Astrocyte (in vitro differentiated cells and primary cell): Measurements from ENCODE around the gene IGLON5. TPM values are rescaled to one million over a fixed set of nuclear protein-coding genes. Genes with fewer than 3 reads are reported as not detected.

Source experiments
- DNase-seq: peaks from one replicate; pipeline ENCODE4 v3.0.0-alpha.2; 2010; ENCODE audit warnings: low read depth
- FAIRE-seq: peaks from 2 replicates; lab custom pipeline; 2011; peaks lifted over from hg19 to GRCh38; lab: Jason Lieb, UNC
- H2AFZ ChIP-seq: 2 replicates; pipeline ENCODE4 v1.6.0; 2012; ENCODE audit warnings: low read depth, low read length, inconsistent platforms
- H3K27ac ChIP-seq: 2 replicates; pipeline ENCODE4 v1.5.1; 2011; ENCODE audit warnings: low read depth, low read length, inconsistent platforms
- H3K27me3 ChIP-seq: 2 replicates; pipeline ENCODE4 v1.6.0; 2011; ENCODE audit warnings: low read length, inconsistent platforms; ENCODE audit not compliant: insufficient read depth
- H3K36me3 ChIP-seq: 2 replicates; pipeline ENCODE4 v1.5.1; 2011; ENCODE audit warnings: low read length, inconsistent platforms; ENCODE audit not compliant: insufficient read depth
- H3K4me1 ChIP-seq: 2 replicates; pipeline ENCODE4 v1.5.1; 2011; ENCODE audit warnings: low read length, inconsistent platforms; ENCODE audit not compliant: insufficient read depth
- H3K4me2 ChIP-seq: 2 replicates; pipeline ENCODE4 v1.6.0; 2012; ENCODE audit warnings: low read length, inconsistent platforms
- H3K4me3 ChIP-seq: 2 replicates; pipeline ENCODE4 v1.5.1; 2011; ENCODE audit warnings: low read depth, mild to moderate bottlenecking, low read length, inconsistent platforms; ENCODE audit not compliant: insufficient read depth
- H3K79me2 ChIP-seq: 2 replicates; pipeline ENCODE4 v1.6.0; 2012; ENCODE audit warnings: mild to moderate bottlenecking, low read length, inconsistent platforms; ENCODE audit not compliant: insufficient read depth
- H3K9ac ChIP-seq: 2 replicates; pipeline ENCODE4 v1.6.0; 2012; ENCODE audit warnings: mild to moderate bottlenecking, low read length, inconsistent platforms
- H3K9me3 ChIP-seq: 2 replicates; pipeline ENCODE4 v1.5.1; 2012; ENCODE audit warnings: low read depth, mild to moderate bottlenecking, low read length, inconsistent platforms; ENCODE audit not compliant: insufficient read depth
- H4K20me1 ChIP-seq: 2 replicates; pipeline ENCODE4 v1.6.0; 2012; ENCODE audit warnings: low read length, inconsistent platforms; ENCODE audit not compliant: insufficient read depth
- H3K27ac Mint-ChIP-seq: one replicate; pipeline ENCODE4 v1.8.0; 2021; ENCODE audit warnings: mild to moderate bottlenecking, mixed read lengths; ENCODE audit not compliant: unreplicated experiment
- H3K27me3 Mint-ChIP-seq: one replicate; pipeline ENCODE4 v1.8.0; 2021; ENCODE audit warnings: low read depth, mixed read lengths; ENCODE audit not compliant: unreplicated experiment
- H3K36me3 Mint-ChIP-seq: one replicate; pipeline ENCODE4 v1.8.0; 2021; ENCODE audit warnings: low read depth, mixed read lengths; ENCODE audit not compliant: unreplicated experiment
- H3K4me1 Mint-ChIP-seq: one replicate; pipeline ENCODE4 v1.8.0; 2021; ENCODE audit warnings: low read depth, mixed read lengths; ENCODE audit not compliant: unreplicated experiment
- H3K4me3 Mint-ChIP-seq: one replicate; pipeline ENCODE4 v1.8.0; 2021; ENCODE audit warnings: mild to moderate bottlenecking, moderate library complexity, mixed read lengths; ENCODE audit not compliant: unreplicated experiment
- H3K9me3 Mint-ChIP-seq: one replicate; pipeline ENCODE4 v1.8.0; 2021; ENCODE audit warnings: mild to moderate bottlenecking, mixed read lengths; ENCODE audit not compliant: unreplicated experiment
- CTCF ChIP-seq: IDR thresholded peaks from 2 replicates; pipeline ENCODE4 v1.5.1; 2011; ENCODE audit warnings: low read depth, mild to moderate bottlenecking, inconsistent platforms, low read length, moderate library complexity; ENCODE audit not compliant: insufficient read depth
- EZH2 ChIP-seq: IDR thresholded peaks from 2 replicates; pipeline ENCODE4 v1.6.1; 2012; ENCODE audit warnings: mild to moderate bottlenecking, low read length, inconsistent platforms; ENCODE audit not compliant: insufficient read depth
- total RNA-seq: library from RNA; stranded (reverse); gene quantifications from 2 replicates; pipeline ENCODE4 v1.2.1, GENCODE V29; 2021

IGLON5 gene
- total RNA-seq, 1 donor from 2014 or later = 5.4 TPM

GRCh38 chr19:51326216-51327065 is 15.0 kb downstream of the IGLON5 start:
- Histone ChIP-seq H3K9ac (no peak overlapping the region), H3K79me2 (no peaks in the 10 kb centered on the region), H3K4me3 (no peak overlapping the region), H3K27me3 (no peaks in the 10 kb centered on the region), H3K4me2 (no peak overlapping the region), H3K36me3 (no peaks in the 10 kb centered on the region), H2AFZ (no peak overlapping the region), H3K27ac (no peak overlapping the region), H3K9me3 (no peaks in the 10 kb centered on the region), H4K20me1 (no peaks in the 10 kb centered on the region), H3K4me1 (no peaks in the 10 kb centered on the region)
- peaks cover 4% of the 10 kb centered on the region for H3K9me3 Mint-ChIP-seq
- H3K4me3 Mint-ChIP-seq = no peak overlapping the region
- no peaks in the 10 kb centered on the region for H3K4me1 Mint-ChIP-seq
- FAIRE-seq (no peak), DNase-seq (no peak)
- H3K36me3 Mint-ChIP-seq = peaks cover 12% of the 10 kb centered on the region
- H3K27me3 Mint-ChIP-seq = peaks cover 37% of the 10 kb centered on the region
- H3K27ac Mint-ChIP-seq = no peak overlapping the region
- no peak for TF ChIP-seq CTCF
- no peak for TF ChIP-seq EZH2

DNA sequence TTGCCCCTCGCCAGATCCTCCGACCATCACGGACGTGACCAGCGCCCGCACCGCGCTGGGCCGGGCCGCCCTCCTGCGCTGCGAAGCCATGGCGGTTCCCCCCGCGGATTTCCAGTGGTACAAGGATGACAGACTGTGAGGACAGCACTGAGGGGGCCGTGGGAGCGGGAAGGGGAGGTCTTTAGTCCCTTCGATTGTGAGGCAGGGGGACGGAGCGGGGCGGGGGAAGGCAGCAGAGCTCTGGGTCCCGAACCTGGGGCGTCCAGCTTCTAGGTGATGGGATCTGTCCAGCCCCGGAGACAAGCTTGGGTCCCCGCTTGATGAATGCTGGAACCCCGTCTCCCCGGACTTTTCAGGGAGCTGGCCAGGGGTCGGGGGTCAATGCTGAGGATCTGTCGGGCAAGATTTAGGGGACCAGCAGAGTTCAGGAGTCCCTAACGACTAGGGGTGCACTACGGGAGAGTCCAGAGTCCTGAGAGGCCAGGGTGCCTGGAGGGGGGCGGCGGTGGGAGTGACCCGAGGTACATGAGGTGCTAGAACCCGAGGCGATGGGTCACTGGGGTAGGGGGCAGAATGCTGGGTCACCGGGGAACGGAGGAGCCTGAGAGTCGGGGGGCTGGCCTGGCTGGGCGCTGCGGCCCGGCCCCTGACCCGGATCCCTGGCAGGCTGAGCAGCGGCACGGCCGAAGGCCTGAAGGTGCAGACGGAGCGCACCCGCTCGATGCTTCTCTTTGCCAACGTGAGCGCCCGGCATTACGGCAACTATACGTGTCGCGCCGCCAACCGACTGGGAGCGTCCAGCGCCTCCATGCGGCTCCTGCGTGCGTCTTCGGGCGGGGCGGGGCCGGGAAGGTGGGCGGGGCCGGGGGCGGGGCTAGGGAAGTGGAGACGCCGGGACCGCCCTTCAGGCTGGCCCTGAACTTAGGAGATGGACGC is 15.9 kb downstream of the IGLON5 start:
- no peaks in the 10 kb centered on the region for H3K4me1 Mint-ChIP-seq
- no peaks in the 10 kb centered on the region for H3K9me3 ChIP-seq
- no peak for DNase-seq
- H3K36me3 ChIP-seq = no peaks in the 10 kb centered on the region
- no peaks in the 10 kb centered on the region for H3K79me2 ChIP-seq
- FAIRE-seq = no peak
- H3K9me3 Mint-ChIP-seq = peaks cover 4% of the 10 kb centered on the region
- H2AFZ ChIP-seq = no peak overlapping the region
- H3K9ac ChIP-seq = no peak overlapping the region
- TF ChIP-seq CTCF (no peak), EZH2 (peak; percentile 66)
- no peak overlapping the region for H3K27ac Mint-ChIP-seq
- H3K27me3 Mint-ChIP-seq = peaks cover 37% of the 10 kb centered on the region
- H3K4me1 ChIP-seq = no peaks in the 10 kb centered on the region
- no peak overlapping the region for H3K27ac ChIP-seq
- H3K4me2 ChIP-seq = no peak overlapping the region
- peaks cover 18% of the 10 kb centered on the region for H3K36me3 Mint-ChIP-seq
- peak overlapping the region; percentile 47 for H3K4me3 Mint-ChIP-seq
- no peak overlapping the region for H3K4me3 ChIP-seq
- no peaks in the 10 kb centered on the region for H3K27me3 ChIP-seq
- H4K20me1 ChIP-seq = no peaks in the 10 kb centered on the region
